Smooth muscle cell (in vitro differentiated cells): ENCODE results near the gene KCNJ1. TPM values are rescaled to one million over a fixed set of nuclear protein-coding genes. Genes with fewer than 3 reads are reported as not detected.

Experiments
- DNase-seq: peaks from one replicate; lab custom pipeline; 2025; ENCODE audit not compliant: unreplicated experiment; lab: John Stamatoyannopoulos, UW
- H2AFZ ChIP-seq: fragments of 200-600 bp; sonication (generic); 2 replicates; pipeline ENCODE4 v1.6.0; 2016; ENCODE audit warnings: antibody characterized with exemption, low read depth, mild to moderate bottlenecking
- H3F3A ChIP-seq: fragments of 200-600 bp; sonication (generic); 2 replicates; pipeline ENCODE4 v1.6.0; 2017; ENCODE audit warnings: antibody characterized with exemption, low read depth
- H3K27ac ChIP-seq: fragments of 200-600 bp; sonication (generic); 2 replicates; pipeline ENCODE4 v1.5.1; 2016; ENCODE audit warnings: low read depth, mild to moderate bottlenecking
- H3K27me3 ChIP-seq: fragments of 200-600 bp; sonication (generic); 2 replicates; pipeline ENCODE4 v1.6.1; 2016; ENCODE audit warnings: low read depth, mild to moderate bottlenecking
- H3K36me3 ChIP-seq: fragments of 200-600 bp; sonication (generic); 2 replicates; pipeline ENCODE4 v1.5.1; 2016; ENCODE audit warnings: low read depth
- H3K4me1 ChIP-seq: fragments of 200-600 bp; sonication (generic); 2 replicates; pipeline ENCODE4 v1.5.1; 2016; ENCODE audit warnings: low read depth
- H3K4me2 ChIP-seq: fragments of 200-600 bp; sonication (generic); 2 replicates; pipeline ENCODE4 v1.6.0; 2016; ENCODE audit warnings: mild to moderate bottlenecking
- H3K4me3 ChIP-seq: fragments of 200-600 bp; sonication (generic); 2 replicates; pipeline ENCODE4 v1.5.1; 2016; ENCODE audit warnings: mild to moderate bottlenecking
- H3K79me2 ChIP-seq: fragments of 200-600 bp; sonication (generic); 2 replicates; pipeline ENCODE4 v1.6.0; 2016; ENCODE audit warnings: low read depth, mild to moderate bottlenecking
- H3K9ac ChIP-seq: fragments of 200-600 bp; sonication (generic); 2 replicates; pipeline ENCODE4 v1.6.0; 2016; ENCODE audit warnings: low read depth
- H3K9me3 ChIP-seq: fragments of 200-600 bp; sonication (generic); replicated peaks from 2 replicates; pipeline ENCODE4 v1.5.1; 2016; ENCODE audit warnings: low read depth
- H4K20me1 ChIP-seq: fragments of 200-600 bp; sonication (generic); 2 replicates; pipeline ENCODE4 v1.6.0; 2016; ENCODE audit warnings: low read depth
- CTCF ChIP-seq: fragments of 200-600 bp; sonication (generic); IDR thresholded peaks from 2 replicates; pipeline ENCODE4 v1.5.1; 2017; ENCODE audit warnings: borderline replicate concordance, mild to moderate bottlenecking, antibody characterized with exemption; ENCODE audit not compliant: insufficient read depth, poor library complexity, severe bottlenecking
- WGBS: methylation state at CpG from one replicate; pipeline ENCODE4 v1.1.7; 2016; ENCODE audit warnings: low lambda C conversion rate; 5-methylcytosine and 5-hydroxymethylcytosine counted together
- polyA plus RNA-seq: library from polyadenylated mRNA; unstranded; fragments of >200 nt; fragmentation: Nextera tagmentation; extraction: Ambion mirVana; gene quantifications from 2 replicates; pipeline ENCODE4 v1.2.1, GENCODE V29; 2016
- total RNA-seq: library from RNA; depleted of rRNA; stranded (reverse); fragments of >200 nt; gene quantifications from 2 replicates; pipeline ENCODE4 v1.2.3, GENCODE V29; 2014

KCNJ1 gene
- total and polyA plus RNA-seq, 2 experiments from 2014 or later: 0.99 TPM; not detected in 1

- Histone ChIP-seq H4K20me1 (no peaks in the 10 kb centered on the region), H3K9me3 (no peaks in the 10 kb centered on the region), H3K4me1 (peaks cover 6% of the 10 kb centered on the region), H3K27me3 (no peaks in the 10 kb centered on the region), H3F3A (no peaks in the 10 kb centered on the region), H2AFZ (no peak overlapping the region), H3K36me3 (no peaks in the 10 kb centered on the region), H3K9ac (no peak overlapping the region), H3K4me2 (no peak overlapping the region), H3K27ac (no peak overlapping the region), H3K79me2 (no peaks in the 10 kb centered on the region), H3K4me3 (no peak overlapping the region)
- DNase-seq: no peak
- TF ChIP-seq CTCF: no peak
- WGBS: 63% methylated on average over 5 of the region's 5 CpGs
These were observed 62.6 kb downstream of the KCNJ1 start for GRCh38 chr11:128804481-128804880.

GRCh38 chr11:128803449-128804245 lies 63.4 kb downstream of the KCNJ1 start:
- H2AFZ ChIP-seq: no peak overlapping the region
- no peak overlapping the region for H3K9ac ChIP-seq
- TF ChIP-seq CTCF: no peak
- H4K20me1 ChIP-seq: no peaks in the 10 kb centered on the region
- H3F3A ChIP-seq: no peaks in the 10 kb centered on the region
- H3K4me2 ChIP-seq: peak overlapping the region; percentile 10
- H3K79me2 ChIP-seq: no peaks in the 10 kb centered on the region
- 53% methylated on average over 6 of the region's 6 CpGs for WGBS
- DNase-seq: no peak
- H3K27ac ChIP-seq: no peak overlapping the region
- H3K4me1 ChIP-seq: peaks cover 6% of the 10 kb centered on the region
- H3K36me3 ChIP-seq: no peaks in the 10 kb centered on the region
- H3K9me3 ChIP-seq: no peaks in the 10 kb centered on the region
- H3K4me3 ChIP-seq: no peak overlapping the region
- H3K27me3 ChIP-seq: no peaks in the 10 kb centered on the region

GRCh38 chr11:128803011-128803410 lies 64.1 kb downstream of the KCNJ1 start:
- Histone ChIP-seq H4K20me1 (no peaks in the 10 kb centered on the region), H3K9ac (no peak overlapping the region), H3F3A (no peaks in the 10 kb centered on the region), H3K4me1 (peaks cover 6% of the 10 kb centered on the region), H3K4me3 (no peak overlapping the region), H3K4me2 (no peak overlapping the region), H2AFZ (no peak overlapping the region), H3K27me3 (no peaks in the 10 kb centered on the region), H3K36me3 (no peaks in the 10 kb centered on the region), H3K9me3 (no peaks in the 10 kb centered on the region), H3K27ac (no peak overlapping the region), H3K79me2 (no peaks in the 10 kb centered on the region)
- no peak for DNase-seq
- WGBS: 91% methylated on average over 4 of the region's 4 CpGs
- TF ChIP-seq CTCF: no peak
